ENCODE data around the gene TRAF6. TPM values are rescaled to one million over a fixed set of nuclear protein-coding genes. Genes with fewer than 3 reads are reported as not detected.

The TRAF6 gene
- total and polyA plus RNA-seq, 2 of the 13 experiments (the other 11 are each of a cell fraction or from before 2014, with no cell fraction given) = 3.3 to 5.9 TPM

DNA sequence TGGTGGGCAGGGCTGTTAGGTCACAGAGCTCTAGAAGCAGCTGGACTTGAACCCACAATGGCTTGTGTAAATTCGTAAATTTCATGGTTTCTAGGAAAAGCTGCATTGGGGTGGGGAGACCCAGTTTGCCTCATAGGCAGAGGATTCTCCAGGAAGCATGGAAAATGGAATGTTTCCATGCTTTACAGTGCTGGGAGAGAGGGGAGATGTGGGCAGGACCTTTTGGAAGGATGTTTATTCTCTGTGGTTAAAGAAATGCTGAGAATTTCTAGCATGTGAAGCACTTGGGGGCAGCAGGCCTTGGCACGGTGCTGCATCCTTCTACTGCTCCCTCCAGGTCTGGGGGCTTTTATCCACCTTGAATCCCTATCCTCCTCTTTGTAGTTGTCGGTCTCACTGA, 46.3 kb downstream of the TRAF6 start:
- FAIRE-seq (no peak), ATAC-seq (no peak), DNase-seq (ENCODE audit: low spot score) (no peak)
- WGBS (ENCODE audit: low lambda C conversion rate) = 0% methylated on average over 2 of the region's 3 CpGs
- no peaks in the 10 kb centered on the region for H4K20me1 ChIP-seq (ENCODE audit: insufficient read depth, low read length)
- ChIA-PET POLR2A (no interaction called here), CTCF (ENCODE audit: low intra/inter-chr PET ratio, low total read pairs) (no interaction called here)
- no peaks in the 10 kb centered on the region for H3K4me1 ChIP-seq (ENCODE audit: insufficient read depth, low read length)
- H3K4me3 ChIP-seq (replicated peaks in 1 of 3; ENCODE audit: insufficient read depth in 1 of 3, low read depth in 2 of 3, low read length in 3 of 3) = no peak overlapping the region
- in situ Hi-C loops (cut with HindIII; ENCODE audit: extremely low pct_ligation_motif_present, low pct_unique_long_range_greater_than_20kb) = no loop called here
- H3K27ac ChIP-seq (ENCODE audit: extremely low read length, insufficient read depth, low read length) = no peak overlapping the region
- intact Hi-C loops (cut with micrococcal nuclease; ENCODE audit: unreplicated experiment) = no loop called here
- H3K79me2 ChIP-seq (ENCODE audit: insufficient read depth, low read length) = no peaks in the 10 kb centered on the region
- no peaks in the 10 kb centered on the region for H3K9me3 ChIP-seq (ENCODE audit: low read length)
- H3K4me2 ChIP-seq (ENCODE audit: low read depth, low read length) = no peak overlapping the region
- no TSS peak for BruUV-seq (replicated peaks)
- no peak overlapping the region for H2AFZ ChIP-seq (ENCODE audit: low read length)
- H3K27me3 ChIP-seq (ENCODE audit: control insufficient read depth in 1 of 2, insufficient read depth in 2 of 2, low read length in 2 of 2) = peaks cover 0 to 3% of the 10 kb centered on the region in 2 experiments; a peak in 1 of 5 replicates
- no peak overlapping the region for H3K9ac ChIP-seq (ENCODE audit: insufficient read depth, low read depth, low read length)
- H3K36me3 ChIP-seq (replicated peaks in 1 of 2; ENCODE audit: control insufficient read depth in 1 of 2, insufficient read depth in 2 of 2, low read length in 2 of 2) = no peaks in the 10 kb centered on the region
- TF ChIP-seq NFKB2 (CRISPR knock-in tag; IDR thresholded peaks at IDR 0.05; ENCODE audit: borderline replicate concordance) = no peak
- no peak for TF ChIP-seq MTA3 (CRISPR knock-in tag; IDR thresholded peaks at IDR 0.05)
- TF ChIP-seq ZNF280B (CRISPR knock-in tag; IDR thresholded peaks at IDR 0.05; ENCODE audit: borderline replicate concordance) = no peak
- TF ChIP-seq, protein P1, sequence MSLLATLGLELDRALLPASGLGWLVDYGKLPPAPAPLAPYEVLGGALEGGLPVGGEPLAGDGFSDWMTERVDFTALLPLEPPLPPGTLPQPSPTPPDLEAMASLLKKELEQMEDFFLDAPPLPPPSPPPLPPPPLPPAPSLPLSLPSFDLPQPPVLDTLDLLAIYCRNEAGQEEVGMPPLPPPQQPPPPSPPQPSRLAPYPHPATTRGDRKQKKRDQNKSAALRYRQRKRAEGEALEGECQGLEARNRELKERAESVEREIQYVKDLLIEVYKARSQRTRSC (CRISPR knock-in tag; IDR thresholded peaks at IDR 0.05; ENCODE audit: low read depth) = no peak
- no peak for TF ChIP-seq FOXO1 (CRISPR knock-in tag; IDR thresholded peaks at IDR 0.05)
- TF ChIP-seq ZNF772 (CRISPR knock-in tag; IDR thresholded peaks at IDR 0.05) = no peak
- TF ChIP-seq, protein P2, sequence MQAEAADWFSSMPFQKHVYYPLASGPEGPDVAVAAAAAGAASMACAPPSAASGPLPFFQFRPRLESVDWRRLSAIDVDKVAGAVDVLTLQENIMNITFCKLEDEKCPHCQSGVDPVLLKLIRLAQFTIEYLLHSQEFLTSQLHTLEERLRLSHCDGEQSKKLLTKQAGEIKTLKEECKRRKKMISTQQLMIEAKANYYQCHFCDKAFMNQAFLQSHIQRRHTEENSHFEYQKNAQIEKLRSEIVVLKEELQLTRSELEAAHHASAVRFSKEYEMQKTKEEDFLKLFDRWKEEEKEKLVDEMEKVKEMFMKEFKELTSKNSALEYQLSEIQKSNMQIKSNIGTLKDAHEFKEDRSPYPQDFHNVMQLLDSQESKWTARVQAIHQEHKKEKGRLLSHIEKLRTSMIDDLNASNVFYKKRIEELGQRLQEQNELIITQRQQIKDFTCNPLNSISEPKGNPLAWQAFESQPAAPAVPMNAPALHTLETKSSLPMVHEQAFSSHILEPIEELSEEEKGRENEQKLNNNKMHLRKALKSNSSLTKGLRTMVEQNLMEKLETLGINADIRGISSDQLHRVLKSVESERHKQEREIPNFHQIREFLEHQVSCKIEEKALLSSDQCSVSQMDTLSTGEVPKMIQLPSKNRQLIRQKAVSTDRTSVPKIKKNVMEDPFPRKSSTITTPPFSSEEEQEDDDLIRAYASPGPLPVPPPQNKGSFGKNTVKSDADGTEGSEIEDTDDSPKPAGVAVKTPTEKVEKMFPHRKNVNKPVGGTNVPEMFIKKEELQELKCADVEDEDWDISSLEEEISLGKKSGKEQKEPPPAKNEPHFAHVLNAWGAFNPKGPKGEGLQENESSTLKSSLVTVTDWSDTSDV (CRISPR knock-in tag; IDR thresholded peaks at IDR 0.05) = no peak
- TF ChIP-seq HNF4G (IDR thresholded peaks at IDR 0.05; ENCODE audit: borderline replicate concordance, low read depth, low read length) = no peak
- no peak for TF ChIP-seq HNF4G (CRISPR knock-in tag; IDR thresholded peaks at IDR 0.05; ENCODE audit: borderline replicate concordance, low read depth)
- TF ChIP-seq, protein P3, sequence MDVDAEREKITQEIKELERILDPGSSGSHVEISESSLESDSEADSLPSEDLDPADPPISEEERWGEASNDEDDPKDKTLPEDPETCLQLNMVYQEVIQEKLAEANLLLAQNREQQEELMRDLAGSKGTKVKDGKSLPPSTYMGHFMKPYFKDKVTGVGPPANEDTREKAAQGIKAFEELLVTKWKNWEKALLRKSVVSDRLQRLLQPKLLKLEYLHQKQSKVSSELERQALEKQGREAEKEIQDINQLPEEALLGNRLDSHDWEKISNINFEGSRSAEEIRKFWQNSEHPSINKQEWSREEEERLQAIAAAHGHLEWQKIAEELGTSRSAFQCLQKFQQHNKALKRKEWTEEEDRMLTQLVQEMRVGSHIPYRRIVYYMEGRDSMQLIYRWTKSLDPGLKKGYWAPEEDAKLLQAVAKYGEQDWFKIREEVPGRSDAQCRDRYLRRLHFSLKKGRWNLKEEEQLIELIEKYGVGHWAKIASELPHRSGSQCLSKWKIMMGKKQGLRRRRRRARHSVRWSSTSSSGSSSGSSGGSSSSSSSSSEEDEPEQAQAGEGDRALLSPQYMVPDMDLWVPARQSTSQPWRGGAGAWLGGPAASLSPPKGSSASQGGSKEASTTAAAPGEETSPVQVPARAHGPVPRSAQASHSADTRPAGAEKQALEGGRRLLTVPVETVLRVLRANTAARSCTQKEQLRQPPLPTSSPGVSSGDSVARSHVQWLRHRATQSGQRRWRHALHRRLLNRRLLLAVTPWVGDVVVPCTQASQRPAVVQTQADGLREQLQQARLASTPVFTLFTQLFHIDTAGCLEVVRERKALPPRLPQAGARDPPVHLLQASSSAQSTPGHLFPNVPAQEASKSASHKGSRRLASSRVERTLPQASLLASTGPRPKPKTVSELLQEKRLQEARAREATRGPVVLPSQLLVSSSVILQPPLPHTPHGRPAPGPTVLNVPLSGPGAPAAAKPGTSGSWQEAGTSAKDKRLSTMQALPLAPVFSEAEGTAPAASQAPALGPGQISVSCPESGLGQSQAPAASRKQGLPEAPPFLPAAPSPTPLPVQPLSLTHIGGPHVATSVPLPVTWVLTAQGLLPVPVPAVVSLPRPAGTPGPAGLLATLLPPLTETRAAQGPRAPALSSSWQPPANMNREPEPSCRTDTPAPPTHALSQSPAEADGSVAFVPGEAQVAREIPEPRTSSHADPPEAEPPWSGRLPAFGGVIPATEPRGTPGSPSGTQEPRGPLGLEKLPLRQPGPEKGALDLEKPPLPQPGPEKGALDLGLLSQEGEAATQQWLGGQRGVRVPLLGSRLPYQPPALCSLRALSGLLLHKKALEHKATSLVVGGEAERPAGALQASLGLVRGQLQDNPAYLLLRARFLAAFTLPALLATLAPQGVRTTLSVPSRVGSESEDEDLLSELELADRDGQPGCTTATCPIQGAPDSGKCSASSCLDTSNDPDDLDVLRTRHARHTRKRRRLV (CRISPR knock-in tag; IDR thresholded peaks at IDR 0.05) = no peak
- no peak for TF ChIP-seq PHB2 (IDR thresholded peaks at IDR 0.05; ENCODE audit: partially characterized antibody)
- TF ChIP-seq, protein P4, sequence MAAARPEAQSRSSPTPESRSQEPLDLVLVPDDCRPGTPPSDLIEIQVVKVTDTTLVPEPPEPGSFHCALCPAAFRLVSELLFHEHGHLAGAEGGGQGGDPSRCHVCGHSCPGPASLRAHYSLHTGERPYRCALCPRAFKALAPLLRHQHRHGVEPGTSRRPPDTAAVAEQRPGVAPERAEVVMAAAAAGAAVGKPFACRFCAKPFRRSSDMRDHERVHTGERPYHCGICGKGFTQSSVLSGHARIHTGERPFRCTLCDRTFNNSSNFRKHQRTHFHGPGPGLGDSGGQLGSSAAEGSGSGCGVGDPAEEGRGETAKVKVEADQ (CRISPR knock-in tag; IDR thresholded peaks at IDR 0.05; ENCODE audit: borderline replicate concordance) = no peak

Data from HepG2 (cell line).